GM19023 (cell line): ENCODE data around the gene SMYD1.
"Not testable (repeated sequence)": the region's sequence is repeated elsewhere in the genome, so short reads cannot be mapped to it uniquely, and the experiment has no call there.

ENCODE experiments used
- ATAC-seq: cut with Tn5 transposase; IDR thresholded peaks from one replicate; pipeline ENCODE4 v1.9.1; 2021; ENCODE audit warnings: mild to moderate bottlenecking, moderate library complexity; ENCODE audit not compliant: unreplicated experiment

Gene SMYD1

GRCh38 chr2:88067598-88067997, at the start of gene SMYD1:
Gene SMYD1, plus strand, starts transcription at chr2:88067825. Its CDS starts 40 bp downstream, at chr2:88067865.
- no peak for ATAC-seq

- ATAC-seq, result not testable (repeated sequence)
Observed at GRCh38 chr2:88018077-88018805, 49.4 kb upstream of the SMYD1 start.

- no peak for ATAC-seq
Observed at GRCh38 chr2:88018909-88019308, 48.7 kb upstream of the SMYD1 start.

DNA sequence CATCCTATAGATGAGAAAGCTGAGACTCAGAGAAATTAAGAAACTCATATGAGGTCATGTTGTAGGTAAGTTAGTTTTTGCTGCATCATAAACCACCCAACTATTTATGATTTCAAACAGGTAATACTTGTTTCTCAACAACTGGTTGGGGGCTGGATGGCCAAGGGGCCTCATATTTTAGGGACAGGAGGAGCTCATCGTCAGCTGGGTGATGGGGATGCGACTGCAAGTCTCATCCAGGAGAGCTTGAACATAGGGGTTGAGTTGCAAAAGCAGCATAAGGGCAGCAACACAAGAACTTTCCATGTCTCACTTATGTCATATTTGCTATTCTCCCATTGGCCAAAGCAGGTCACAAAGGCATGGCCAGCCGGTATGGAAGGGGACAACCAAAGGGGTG, 47.6 kb upstream of the SMYD1 start:
- ATAC-seq, result no peak

DNA sequence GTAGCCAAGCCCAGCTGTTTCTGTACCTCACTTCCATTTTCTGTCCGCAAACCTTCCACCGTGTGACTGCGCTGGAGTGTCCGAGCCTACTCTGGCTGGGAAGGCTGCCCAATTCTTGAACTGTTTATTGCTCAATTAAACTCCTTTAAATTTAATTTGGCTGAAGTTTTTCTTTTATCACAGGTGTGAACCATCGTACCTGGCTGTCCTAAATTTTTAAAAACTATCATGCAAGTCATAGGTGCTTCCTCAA, 45.0 kb upstream of the SMYD1 start:
- no peak for ATAC-seq

DNA sequence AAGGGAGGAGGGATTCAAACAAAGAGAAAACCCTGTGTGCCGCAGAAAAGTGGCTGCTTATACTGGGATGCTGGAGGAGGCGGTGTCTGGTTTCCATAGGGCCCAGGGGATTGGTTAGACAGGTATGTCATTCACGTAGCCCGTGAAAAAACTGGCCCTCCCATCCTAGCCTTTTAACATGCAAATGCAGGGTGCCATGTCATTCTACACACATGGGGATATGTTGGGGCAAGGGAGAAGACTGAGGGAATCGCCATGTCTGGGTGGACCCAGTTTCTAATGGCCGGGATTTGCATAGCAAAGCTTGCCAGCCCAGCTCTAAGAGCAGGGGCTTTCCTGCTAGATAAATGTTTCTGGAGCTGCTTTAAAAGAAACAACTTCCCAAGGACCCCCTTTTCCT, 43.1 kb upstream of the SMYD1 start:
- no peak for ATAC-seq

DNA sequence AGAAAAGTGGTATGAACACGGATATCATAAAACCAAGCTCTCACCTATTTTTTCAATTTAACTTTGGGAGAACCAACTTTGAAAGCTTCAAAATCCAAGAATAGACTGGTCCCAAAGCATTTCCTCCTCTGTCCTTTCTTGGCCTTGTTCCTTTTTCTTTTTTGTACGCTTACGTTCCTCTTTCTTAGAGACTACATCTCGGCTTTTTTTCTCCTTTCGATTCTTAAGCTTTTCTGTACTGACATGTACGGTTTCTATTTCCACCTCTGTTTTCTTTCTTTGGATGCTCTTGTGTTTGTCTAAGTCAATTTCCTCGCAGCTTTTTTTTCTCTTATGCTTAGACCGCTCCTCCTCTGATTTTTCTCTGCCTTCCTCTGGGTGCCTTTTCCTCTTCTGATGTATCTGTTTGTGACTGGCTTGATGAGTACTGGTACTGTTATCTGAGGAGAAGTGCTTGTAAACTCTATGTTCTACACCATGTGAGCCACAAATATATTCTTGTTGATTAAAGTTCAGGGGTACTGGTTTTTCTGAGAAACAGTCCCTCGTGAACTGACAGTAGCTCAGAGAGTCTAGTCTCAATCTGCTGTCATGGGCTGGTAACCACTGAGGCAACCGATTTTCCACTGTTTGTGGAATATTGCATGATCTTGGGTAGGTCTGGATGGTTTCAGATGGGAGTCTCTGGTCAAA, 39.8 kb upstream of the SMYD1 start:
- no peak for ATAC-seq

GRCh38 chr2:88028931-88029330, 38.7 kb upstream of the SMYD1 start:
- ATAC-seq, result no peak

DNA sequence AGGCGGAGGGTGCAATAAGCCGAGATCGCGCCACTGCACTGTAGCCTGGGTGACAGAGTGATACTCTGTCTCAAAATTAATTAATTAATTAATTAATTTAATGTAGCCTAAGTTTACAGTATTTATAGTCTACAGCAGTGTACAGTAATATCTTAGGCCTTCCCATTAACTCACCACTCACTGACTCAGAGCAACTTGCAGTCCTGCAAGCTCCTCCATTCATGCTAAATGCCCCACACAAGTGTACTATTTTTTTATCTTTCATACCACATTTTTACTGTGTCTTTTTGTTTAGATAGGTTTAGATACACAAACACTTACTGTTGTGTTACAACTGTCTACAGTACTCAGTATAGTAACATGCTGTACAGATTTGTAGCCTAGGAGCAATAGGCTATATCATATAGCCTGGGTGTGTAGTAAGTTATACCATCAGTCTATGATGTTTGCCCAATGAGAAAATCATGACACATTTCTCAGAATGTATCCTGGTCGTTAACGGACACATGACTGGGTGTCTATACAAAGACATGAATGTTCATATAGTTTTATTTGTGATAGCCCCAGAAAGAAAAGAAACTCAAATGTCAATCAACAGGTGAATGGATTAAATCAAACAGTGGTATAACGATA, 35.4 kb upstream of the SMYD1 start:
- no peak for ATAC-seq

- no peak for ATAC-seq
Observed at GRCh38 chr2:88036182-88036581, 31.4 kb upstream of the SMYD1 start.

- no peak for ATAC-seq
Observed at GRCh38 chr2:88036606-88037005, 31.0 kb upstream of the SMYD1 start.

DNA sequence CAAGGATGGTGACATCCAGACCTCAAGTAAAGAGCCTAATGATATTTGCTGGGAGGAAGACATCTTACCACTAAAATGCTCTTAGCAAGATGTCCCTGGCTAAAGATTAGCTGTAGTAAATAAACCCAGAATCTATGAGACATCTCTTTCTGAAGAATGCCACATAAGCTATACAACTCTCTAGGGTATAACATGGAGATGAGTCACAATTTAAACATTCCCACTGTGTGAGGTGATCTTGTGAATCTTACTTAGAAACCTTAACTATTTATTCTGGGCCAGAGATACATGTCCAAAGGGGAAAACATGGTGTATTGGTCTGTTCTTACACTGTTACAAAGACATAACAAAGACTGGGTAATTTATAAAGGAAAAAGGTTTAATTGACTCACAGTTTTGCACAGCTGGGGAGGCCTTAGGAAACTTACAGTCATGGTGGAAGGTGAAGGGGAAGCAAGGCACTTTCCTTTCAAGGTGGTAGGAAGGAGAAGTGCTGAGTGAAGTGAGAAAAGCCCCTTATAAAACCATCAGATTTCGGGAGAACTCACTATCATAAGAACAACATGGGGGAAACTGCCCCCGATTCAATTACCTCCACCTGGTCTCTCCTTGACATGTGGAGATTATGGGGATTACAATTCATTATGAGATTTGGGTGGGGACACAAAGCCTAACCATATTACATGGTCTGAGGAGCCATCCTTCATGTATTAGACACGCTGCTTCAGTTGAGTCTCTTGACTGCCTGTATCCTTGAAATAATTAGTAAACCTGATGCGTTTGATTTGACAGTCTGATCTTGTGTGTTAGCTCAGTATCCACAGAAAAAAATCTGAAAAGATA, 29.1 kb upstream of the SMYD1 start:
- ATAC-seq, result no peak

GRCh38 chr2:88042476-88042875, 25.1 kb upstream of the SMYD1 start:
- no peak for ATAC-seq

DNA sequence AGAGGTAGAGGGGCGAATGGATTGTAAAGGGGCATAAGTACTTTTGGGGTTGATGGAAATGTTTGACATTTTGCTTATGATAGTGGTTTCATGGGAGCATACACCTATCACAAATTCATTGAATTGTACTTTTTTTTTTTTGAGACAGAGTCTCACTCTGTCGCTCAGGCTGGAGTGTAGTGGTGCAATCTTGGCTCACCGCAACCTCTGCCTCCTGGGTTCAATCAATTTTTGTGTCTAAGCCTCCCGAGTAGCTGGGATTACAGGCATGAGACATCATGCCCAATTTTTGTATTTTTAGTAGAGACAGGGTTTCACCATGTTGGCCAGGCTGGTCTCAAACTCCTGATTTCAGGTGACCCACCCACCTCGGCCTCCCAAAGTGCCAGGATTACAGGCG, 22.1 kb upstream of the SMYD1 start:
- ATAC-seq, result not testable (repeated sequence)

GRCh38 chr2:88048541-88048940, 19.1 kb upstream of the SMYD1 start:
- ATAC-seq, result no peak

DNA sequence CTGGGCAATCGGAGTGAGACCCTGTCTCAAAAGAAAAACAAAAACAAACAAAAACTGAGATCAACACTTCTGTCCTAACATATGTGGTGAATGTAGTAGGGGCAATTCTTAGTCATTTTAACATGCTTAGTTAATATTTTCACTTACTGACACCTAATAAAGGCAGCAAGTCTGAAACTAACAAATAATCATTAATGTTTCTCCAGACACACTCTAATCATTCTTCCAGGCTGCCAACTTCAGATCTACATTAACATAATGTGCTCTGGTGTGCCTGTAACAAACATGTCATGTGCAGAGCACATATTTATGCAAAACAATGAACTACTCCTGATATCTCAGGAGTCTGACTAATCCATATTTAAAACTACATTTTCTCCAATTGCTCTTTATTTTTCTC, 18.0 kb upstream of the SMYD1 start:
- no peak for ATAC-seq

DNA sequence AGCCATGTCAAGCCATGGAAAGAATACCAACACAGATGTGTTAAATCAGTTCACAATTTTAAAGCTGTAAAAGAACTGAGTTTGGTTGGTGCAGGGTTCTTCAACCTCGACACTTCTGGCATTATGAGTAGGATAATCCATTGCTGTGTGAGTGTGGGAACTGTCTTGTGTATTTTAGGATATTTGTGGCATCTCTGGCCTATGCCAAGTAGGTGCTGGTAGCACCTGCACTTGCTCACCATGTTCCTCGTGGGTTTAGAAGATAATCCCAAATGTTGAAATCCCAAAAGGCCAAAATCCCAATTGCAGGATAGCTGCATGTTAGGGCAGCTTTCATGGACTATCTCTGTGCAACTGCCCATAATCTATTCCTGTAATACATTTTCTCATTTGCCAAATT, 15.8 kb upstream of the SMYD1 start:
- ATAC-seq, result no peak

GRCh38 chr2:88053296-88053695, 14.3 kb upstream of the SMYD1 start:
- no peak for ATAC-seq

- no peak for ATAC-seq
Observed at GRCh38 chr2:88053934-88054781, 13.5 kb upstream of the SMYD1 start.

DNA sequence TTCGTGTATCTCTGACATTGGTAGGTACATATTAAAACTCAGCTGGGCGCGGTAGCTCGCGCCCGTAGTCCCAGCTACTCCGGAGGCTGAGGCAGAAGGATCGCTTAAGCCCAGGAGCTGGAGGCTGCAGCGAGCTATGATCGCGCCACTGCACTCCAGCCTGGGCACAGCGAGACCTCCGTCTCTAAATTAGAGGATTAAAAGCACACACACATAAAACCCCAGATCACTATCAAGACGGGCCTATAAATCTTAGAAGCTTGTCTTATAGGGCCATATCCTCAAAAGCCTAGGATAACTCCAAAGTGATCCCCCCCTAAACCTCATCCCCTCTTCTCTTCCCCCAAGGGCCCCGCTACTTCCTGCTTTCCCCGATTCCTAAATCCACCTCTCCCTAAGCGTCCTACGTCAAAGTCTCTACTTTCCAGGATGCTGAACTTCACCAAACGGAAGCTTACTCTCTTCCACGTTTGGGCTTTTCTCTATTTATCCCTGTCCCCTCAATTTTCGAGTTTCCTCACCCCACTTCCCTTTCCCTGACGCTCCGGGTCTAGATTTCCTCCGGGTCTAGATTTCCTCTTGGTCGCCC, 12.7 kb upstream of the SMYD1 start:
- ATAC-seq, result no peak
